ENCODE data around the gene SLC6A11.

Gene SLC6A11

GRCh38 chr3:10869460-10869859 is 53.4 kb downstream of the SLC6A11 start:
- no peak overlapping the region for H3K27ac ChIP-seq
- peak; percentile 30 for DNase-seq (ENCODE audit: low spot score)
- CTCF ChIA-PET, result no interaction called here
- TF ChIP-seq CTCF (conservative IDR thresholded peaks at IDR 0.05; ENCODE audit: low read depth), result no peak
- POLR2A ChIA-PET (ENCODE audit: low non-redundant PET), result no interaction called here

GRCh38 chr3:10870296-10870695 is 54.3 kb downstream of the SLC6A11 start:
- CTCF ChIA-PET, result no interaction called here

GRCh38 chr3:10873415-10873814 is 57.4 kb downstream of the SLC6A11 start:
- TF ChIP-seq CTCF (conservative IDR thresholded peaks at IDR 0.05; ENCODE audit: low read depth), result no peak
- ChIA-PET CTCF (no interaction called here), POLR2A (ENCODE audit: low non-redundant PET) (no interaction called here)
- H3K27ac ChIP-seq, result no peak overlapping the region
- DNase-seq (ENCODE audit: low spot score), result no peak

More at GRCh38 chr3:10870296-10870695, 54.3 kb downstream of the SLC6A11 start:
- H3K27ac ChIP-seq, result no peak overlapping the region
- DNase-seq (ENCODE audit: low spot score), result no peak
- no peak for TF ChIP-seq CTCF (conservative IDR thresholded peaks at IDR 0.05; ENCODE audit: low read depth)
- POLR2A ChIA-PET (ENCODE audit: low non-redundant PET), result no interaction called here

GRCh38 chr3:10875914-10876313 is 59.9 kb downstream of the SLC6A11 start:
- ChIA-PET POLR2A (ENCODE audit: low non-redundant PET) (no interaction called here), CTCF (no interaction called here)
- H3K27ac ChIP-seq, result no peak overlapping the region
- DNase-seq (ENCODE audit: low spot score), result no peak
- no peak for TF ChIP-seq CTCF (conservative IDR thresholded peaks at IDR 0.05; ENCODE audit: low read depth)

GRCh38 chr3:10876661-10877060 is 60.6 kb downstream of the SLC6A11 start:
- no peak for TF ChIP-seq CTCF (conservative IDR thresholded peaks at IDR 0.05; ENCODE audit: low read depth)
- CTCF ChIA-PET, result no interaction called here
- H3K27ac ChIP-seq, result no peak overlapping the region
- no peak for DNase-seq (ENCODE audit: low spot score)
- POLR2A ChIA-PET (ENCODE audit: low non-redundant PET), result no interaction called here

GRCh38 chr3:10882851-10883250 is 66.8 kb downstream of the SLC6A11 start:
- ChIA-PET POLR2A (ENCODE audit: low non-redundant PET) (interaction anchor here (0.6 kb wide), 1 partner anchor 17 kb away, joined by 3 read pairs; no protein-coding TSS in a partner anchor), CTCF (interaction anchor here (0.7 to 2.6 kb wide), 3 partner anchors 69 to 124 kb away, joined by 3 to 12 read pairs (median 5); no protein-coding TSS in a partner anchor)
- TF ChIP-seq CTCF (conservative IDR thresholded peaks at IDR 0.05; ENCODE audit: low read depth), result no peak
- H3K27ac ChIP-seq, result no peak overlapping the region
- no peak for DNase-seq (ENCODE audit: low spot score)
